Retinal pigment epithelial cell (primary cell): Measurements from ENCODE around the gene IQCF2.
"Not testable (repeated sequence)": the region's sequence is repeated elsewhere in the genome, so short reads cannot be mapped to it uniquely, and the experiment has no call there.

ENCODE experiments used
- DNase-seq: peaks from one replicate; pipeline ENCODE4 v3.0.0-alpha.2; 2010; ENCODE audit warnings: low read depth
- H3K4me3 ChIP-seq: 2 replicates; pipeline ENCODE4 v1.5.1; 2011; ENCODE audit warnings: mild to moderate bottlenecking, low read length, control low read depth, moderate library complexity
- CTCF ChIP-seq: conservative IDR thresholded peaks from 2 replicates; pipeline ENCODE4 v1.5.1; 2011; ENCODE audit warnings: low read depth, low read length, control low read depth, inconsistent platforms

The IQCF2 gene

GRCh38 chr3:51894939-51895338 is 33.5 kb downstream of the IQCF2 start:
- H3K4me3 ChIP-seq = no peak overlapping the region
- TF ChIP-seq CTCF = no peak
- no peak for DNase-seq

DNA sequence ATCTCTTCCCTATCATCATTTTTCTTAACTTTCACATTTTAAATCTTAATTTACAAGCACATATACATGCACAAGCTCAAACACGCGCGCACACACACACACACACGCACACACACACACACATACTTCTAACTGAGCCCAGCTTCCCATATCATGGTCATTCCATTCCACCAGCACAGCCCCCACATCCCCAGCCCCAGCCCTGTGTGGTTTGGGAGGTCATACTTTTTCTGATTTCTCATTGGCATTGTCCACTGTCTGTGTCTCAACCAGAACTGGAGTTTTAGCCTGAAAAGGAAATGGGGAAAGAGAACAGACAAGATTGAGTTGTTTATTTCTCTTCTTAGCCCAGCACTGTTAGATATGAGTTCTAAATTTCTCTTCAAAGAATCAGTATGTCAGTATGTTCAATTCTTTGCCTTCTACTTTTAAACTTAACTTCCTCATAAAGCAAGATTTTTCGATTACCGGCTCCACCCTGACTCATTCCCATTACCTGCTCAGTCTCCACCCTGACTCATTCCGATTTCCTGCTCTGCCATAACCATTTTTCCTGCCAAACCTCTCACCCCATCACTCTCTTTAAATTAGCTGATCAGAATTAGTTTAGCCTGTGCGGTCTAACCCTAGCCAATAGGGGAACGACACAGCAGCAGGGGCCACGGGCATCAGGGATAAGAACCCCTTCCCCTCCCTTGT is 35.3 kb downstream of the IQCF2 start:
- no peak for DNase-seq
- TF ChIP-seq CTCF = no peak
- H3K4me3 ChIP-seq = no peak overlapping the region

- TF ChIP-seq CTCF = no peak
- H3K4me3 ChIP-seq = no peak overlapping the region
Observed at GRCh38 chr3:51897391-51897790, 36.0 kb downstream of the IQCF2 start.

GRCh38 chr3:51900043-51900442 is 38.6 kb downstream of the IQCF2 start:
- H3K4me3 ChIP-seq, DNase-seq: not testable (repeated sequence)

More at GRCh38 chr3:51897391-51897790, 36.0 kb downstream of the IQCF2 start:
- DNase-seq = no peak

GRCh38 chr3:51902361-51902760 is 40.9 kb downstream of the IQCF2 start:
- H3K4me3 ChIP-seq, DNase-seq: not testable (repeated sequence)

GRCh38 chr3:51904034-51904823 is 42.8 kb downstream of the IQCF2 start:
- no peak overlapping the region for H3K4me3 ChIP-seq
- no peak for TF ChIP-seq CTCF
- no peak for DNase-seq

GRCh38 chr3:51908026-51908425 is 46.6 kb downstream of the IQCF2 start:
- no peak for DNase-seq
- no peak for TF ChIP-seq CTCF
- no peak overlapping the region for H3K4me3 ChIP-seq
